ENCODE results near the gene ARHGAP6. TPM values are rescaled to one million over a fixed set of nuclear protein-coding genes. Genes with fewer than 3 reads are reported as not detected.
"Not testable (repeated sequence)": the region's sequence is repeated elsewhere in the genome, so short reads cannot be mapped to it uniquely, and the experiment has no call there.

The ARHGAP6 gene
- polyA plus RNA-seq, 1 experiment = 1.3 TPM

DNA sequence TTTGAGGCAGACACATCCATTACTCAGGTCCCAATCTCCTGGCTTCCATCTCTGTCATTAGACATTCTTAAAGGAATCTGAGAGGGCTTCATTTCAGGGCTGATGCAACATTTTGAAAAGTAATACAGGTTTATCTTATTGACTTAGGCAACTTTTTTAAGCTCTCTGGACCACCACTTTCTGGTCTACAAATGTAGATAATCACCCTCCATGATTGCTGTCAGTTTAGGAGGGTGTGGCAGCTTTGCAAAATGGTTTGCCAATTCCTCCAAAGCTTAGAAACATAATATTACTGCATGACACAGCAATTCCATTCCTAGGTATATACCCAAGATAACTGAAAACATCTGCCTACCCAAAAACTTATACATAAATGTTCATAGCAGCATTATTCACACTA is 77.6 kb downstream of the ARHGAP6 start:
- no peaks in the 10 kb centered on the region for H3K36me3 ChIP-seq (ENCODE audit: control insufficient read depth, insufficient read depth, low read length)
- TF ChIP-seq, protein P1, sequence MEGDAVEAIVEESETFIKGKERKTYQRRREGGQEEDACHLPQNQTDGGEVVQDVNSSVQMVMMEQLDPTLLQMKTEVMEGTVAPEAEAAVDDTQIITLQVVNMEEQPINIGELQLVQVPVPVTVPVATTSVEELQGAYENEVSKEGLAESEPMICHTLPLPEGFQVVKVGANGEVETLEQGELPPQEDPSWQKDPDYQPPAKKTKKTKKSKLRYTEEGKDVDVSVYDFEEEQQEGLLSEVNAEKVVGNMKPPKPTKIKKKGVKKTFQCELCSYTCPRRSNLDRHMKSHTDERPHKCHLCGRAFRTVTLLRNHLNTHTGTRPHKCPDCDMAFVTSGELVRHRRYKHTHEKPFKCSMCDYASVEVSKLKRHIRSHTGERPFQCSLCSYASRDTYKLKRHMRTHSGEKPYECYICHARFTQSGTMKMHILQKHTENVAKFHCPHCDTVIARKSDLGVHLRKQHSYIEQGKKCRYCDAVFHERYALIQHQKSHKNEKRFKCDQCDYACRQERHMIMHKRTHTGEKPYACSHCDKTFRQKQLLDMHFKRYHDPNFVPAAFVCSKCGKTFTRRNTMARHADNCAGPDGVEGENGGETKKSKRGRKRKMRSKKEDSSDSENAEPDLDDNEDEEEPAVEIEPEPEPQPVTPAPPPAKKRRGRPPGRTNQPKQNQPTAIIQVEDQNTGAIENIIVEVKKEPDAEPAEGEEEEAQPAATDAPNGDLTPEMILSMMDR (IDR thresholded peaks at IDR 0.05; ENCODE audit: insufficient read depth, low read depth, low read length) = no peak
- CTCF ChIA-PET = no interaction called here
- no peak overlapping the region for H3K4me3 ChIP-seq (ENCODE audit: low read depth, low read length)
- DNase-seq (ENCODE audit: low read depth) = no peak
- H3K27me3 ChIP-seq (ENCODE audit: control insufficient read depth, insufficient read depth, low read length) = no peaks in the 10 kb centered on the region
- POLR2A ChIA-PET = no interaction called here

DNA sequence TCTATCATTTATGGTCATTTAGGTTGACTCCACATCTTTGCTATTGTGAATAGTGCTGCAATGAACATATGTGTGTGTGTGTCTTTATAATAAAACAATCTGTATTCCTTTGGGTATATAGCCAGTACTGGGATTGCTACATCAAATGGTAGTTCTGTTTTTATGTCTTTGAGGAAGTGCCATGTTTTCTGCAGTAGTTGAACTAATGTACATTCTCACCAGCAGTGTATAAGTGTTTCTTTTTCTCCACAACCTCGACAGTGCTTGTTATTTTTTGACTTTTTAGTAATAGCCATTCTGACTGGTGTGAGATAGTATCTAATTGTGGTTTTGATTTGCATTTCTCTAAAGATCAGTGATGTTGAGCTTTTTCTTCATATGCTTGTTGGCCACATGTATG is 80.5 kb downstream of the ARHGAP6 start:
- no peaks in the 10 kb centered on the region for H3K27me3 ChIP-seq (ENCODE audit: control insufficient read depth, insufficient read depth, low read length)
- no peak for DNase-seq (ENCODE audit: low read depth)
- ChIA-PET CTCF (no interaction called here), POLR2A (no interaction called here)
- TF ChIP-seq, protein P1 (IDR thresholded peaks at IDR 0.05; ENCODE audit: insufficient read depth, low read depth, low read length) = no peak
- H3K36me3 ChIP-seq (ENCODE audit: control insufficient read depth, insufficient read depth, low read length) = no peaks in the 10 kb centered on the region
- no peak overlapping the region for H3K4me3 ChIP-seq (ENCODE audit: low read depth, low read length)

DNA sequence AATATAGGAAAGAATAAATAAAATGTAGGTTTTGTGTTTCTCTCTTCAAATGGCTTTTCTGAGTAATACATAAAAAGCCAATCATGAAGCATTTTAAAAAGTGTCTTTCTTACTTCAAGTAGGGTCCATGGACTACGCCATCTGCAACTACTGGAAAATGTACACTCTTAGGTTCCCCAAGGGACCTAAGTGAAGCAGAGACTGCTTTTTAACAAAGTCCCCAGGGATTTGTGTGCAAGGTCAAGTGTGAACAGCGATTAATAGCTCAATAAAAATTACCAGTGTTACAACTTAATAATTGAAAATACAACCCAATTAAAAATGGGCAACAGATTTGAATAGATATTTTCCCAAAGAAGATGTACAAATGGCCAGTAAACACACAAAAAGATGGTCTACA is 84.9 kb downstream of the ARHGAP6 start:
- H3K27me3 ChIP-seq (ENCODE audit: control insufficient read depth, insufficient read depth, low read length) = no peaks in the 10 kb centered on the region
- ChIA-PET POLR2A (no interaction called here), CTCF (no interaction called here)
- DNase-seq (ENCODE audit: low read depth) = no peak
- TF ChIP-seq, protein P1 (IDR thresholded peaks at IDR 0.05; ENCODE audit: insufficient read depth, low read depth, low read length) = no peak
- H3K4me3 ChIP-seq (ENCODE audit: low read depth, low read length) = no peak overlapping the region
- no peaks in the 10 kb centered on the region for H3K36me3 ChIP-seq (ENCODE audit: control insufficient read depth, insufficient read depth, low read length)

DNA sequence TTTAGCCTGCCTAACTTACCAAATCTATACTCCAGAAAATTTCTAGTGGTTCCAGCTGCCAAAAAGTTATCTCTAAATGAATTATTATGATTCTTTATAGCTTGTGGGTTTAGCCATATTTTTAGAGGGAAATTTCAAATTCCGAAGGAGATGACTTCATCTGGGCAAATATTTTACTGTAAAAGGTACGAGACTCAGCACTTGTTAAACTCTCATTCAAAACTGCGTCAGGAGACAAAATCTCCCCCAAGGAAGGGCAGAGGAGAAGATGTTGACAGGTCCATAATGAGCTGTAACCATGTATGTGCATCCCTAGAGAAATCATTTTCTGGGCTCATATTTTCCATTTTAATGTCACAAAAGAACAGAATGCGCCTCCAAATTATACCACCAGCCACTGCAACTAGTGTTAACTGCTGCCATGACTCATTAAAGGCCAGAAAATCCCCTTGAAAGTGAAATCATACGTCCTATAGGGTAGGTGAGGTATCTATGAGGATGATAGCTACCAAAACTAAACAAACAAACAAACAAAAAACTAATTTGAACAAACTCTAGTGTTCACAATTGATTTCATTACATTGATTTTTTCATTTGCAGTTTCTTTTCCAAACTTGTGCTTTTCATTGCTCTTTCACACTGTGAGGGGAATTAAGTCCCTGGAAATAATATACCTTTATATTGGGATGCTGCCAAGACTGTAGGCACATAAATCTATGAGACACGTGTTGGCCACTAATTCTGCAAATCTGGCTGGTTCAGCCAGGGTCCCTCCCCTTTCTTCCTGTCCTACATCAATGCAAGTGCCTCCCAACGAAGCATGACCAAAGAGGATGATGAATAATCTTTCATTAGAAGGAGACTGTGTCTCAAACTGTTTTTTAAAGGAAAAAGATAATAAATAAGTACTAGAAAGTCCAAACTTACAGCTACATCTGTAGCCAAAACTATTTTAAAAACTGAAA is 85.8 kb downstream of the ARHGAP6 start:
- POLR2A ChIA-PET = no interaction called here
- Histone ChIP-seq H3K4me3 (ENCODE audit: low read depth, low read length) (no peak overlapping the region), H3K36me3 (ENCODE audit: control insufficient read depth, insufficient read depth, low read length) (no peaks in the 10 kb centered on the region), H3K27me3 (ENCODE audit: control insufficient read depth, insufficient read depth, low read length) (no peaks in the 10 kb centered on the region)
- CTCF ChIA-PET = no interaction called here
- TF ChIP-seq, protein P1 (IDR thresholded peaks at IDR 0.05; ENCODE audit: insufficient read depth, low read depth, low read length) = no peak
- no peak for DNase-seq (ENCODE audit: low read depth)

DNA sequence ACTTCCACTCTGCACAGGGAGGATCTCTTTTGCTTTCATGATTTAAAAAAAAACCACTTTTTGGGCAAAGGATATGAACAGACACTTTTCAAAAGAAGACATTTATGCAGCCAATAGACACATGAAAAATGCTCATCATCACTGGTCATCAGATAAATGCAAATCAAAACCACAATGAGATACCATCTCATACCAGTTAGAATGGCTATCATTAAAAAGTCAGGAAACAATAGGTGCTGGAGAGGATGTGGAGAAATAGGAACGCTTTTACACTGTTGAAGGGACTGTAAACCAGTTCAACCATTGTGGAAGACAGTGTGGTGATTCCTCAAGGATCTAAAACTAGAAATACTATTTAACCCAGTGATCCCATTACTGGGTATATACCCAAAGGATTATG is 87.4 kb downstream of the ARHGAP6 start:
- POLR2A ChIA-PET, CTCF ChIA-PET: not testable (repeated sequence)

DNA sequence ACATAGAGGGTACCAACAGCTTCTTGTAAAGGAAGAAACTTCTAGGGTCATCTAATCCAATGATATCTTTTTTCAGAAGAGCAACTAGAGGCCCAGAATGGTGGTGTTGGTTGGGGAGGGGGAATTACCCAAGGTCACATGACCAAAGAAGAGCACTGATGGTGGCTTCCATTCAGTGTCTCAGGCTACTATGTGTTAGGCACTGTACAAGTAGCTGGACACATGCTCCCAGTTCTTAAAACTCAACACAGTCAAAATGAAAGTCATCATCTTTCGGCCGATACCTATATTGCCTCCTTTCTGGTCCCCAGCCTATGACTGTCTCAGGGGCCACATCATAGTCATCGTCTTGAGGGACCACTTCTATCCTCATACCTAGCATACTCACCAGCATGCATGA is 88.1 kb downstream of the ARHGAP6 start:
- Histone ChIP-seq H3K4me3 (ENCODE audit: low read depth, low read length) (no peak overlapping the region), H3K27me3 (ENCODE audit: control insufficient read depth, insufficient read depth, low read length) (no peaks in the 10 kb centered on the region), H3K36me3 (ENCODE audit: control insufficient read depth, insufficient read depth, low read length) (no peaks in the 10 kb centered on the region)
- TF ChIP-seq, protein P1 (IDR thresholded peaks at IDR 0.05; ENCODE audit: insufficient read depth, low read depth, low read length) = no peak
- CTCF ChIA-PET = no interaction called here
- POLR2A ChIA-PET = no interaction called here
- no peak for DNase-seq (ENCODE audit: low read depth)

More for the DNA sequence above, 87.4 kb downstream of the ARHGAP6 start:
- not testable (repeated sequence) for H3K4me3 ChIP-seq (ENCODE audit: low read depth, low read length); H3K36me3 ChIP-seq (ENCODE audit: control insufficient read depth, insufficient read depth, low read length); DNase-seq (ENCODE audit: low read depth); H3K27me3 ChIP-seq (ENCODE audit: control insufficient read depth, insufficient read depth, low read length)

Data from BJ (cell line).